Upper lobe of left lung (tissue), 4 donors: ENCODE measurements around the gene CCDC112.

Experiments used
- CTCF ChIP-seq, 6 experiments: fragments of 450-650 bp in 4 of 6; fragments of 200-600 bp in 2 of 6; sonication (generic) in 2 of 6; IDR thresholded peaks; one replicate each; pipeline ENCODE4 v1.5.1; 2016 to 2019; ENCODE audit warnings: antibody characterized with exemption in 6 of 6
- EP300 ChIP-seq, 4 donors: sonication (generic); formaldehyde crosslinking; IDR thresholded peaks; one replicate each; pipeline ENCODE4 v1.5.1; 2017; ENCODE audit warnings: antibody characterized with exemption in 4 of 4, control low read depth in 2 of 4

DNA sequence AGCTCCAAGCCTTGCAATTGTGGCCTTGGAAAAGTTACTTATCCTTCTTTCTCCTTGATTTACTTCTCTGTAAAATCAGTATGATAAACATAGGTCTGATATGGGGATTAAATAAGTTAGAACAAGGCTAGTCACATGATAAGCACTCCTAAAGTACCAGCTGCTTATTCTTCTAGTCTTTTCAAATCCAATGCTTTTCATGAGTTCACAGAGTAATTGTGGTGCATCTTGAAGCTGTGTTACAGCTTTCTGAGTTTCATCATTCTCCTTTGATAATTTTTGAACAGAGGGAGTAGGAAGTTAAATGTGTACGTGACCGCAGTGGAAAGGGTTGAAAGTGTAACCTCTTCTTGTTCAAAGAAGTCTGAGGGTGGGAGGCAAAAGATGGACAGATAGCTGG is 38.8 kb upstream of the CCDC112 start:
- TF ChIP-seq CTCF (IDR thresholded peaks at IDR 0.05) (no peak), EP300 (IDR thresholded peaks at IDR 0.05) (no peak)
